HCT116 (cell line): Measurements from ENCODE around the gene C22orf39.

Experiments used
- ATF3 ChIP-seq: IDR thresholded peaks from 2 replicates; pipeline ENCODE4 v1.6.1; 2012
- CBX3 ChIP-seq: IDR thresholded peaks from 2 replicates; pipeline ENCODE4 v1.6.1; 2012; ENCODE audit warnings: low read depth
- CTCF ChIP-seq, 3 experiments: fragments of 200-600 bp in 1 of 3; sonication (generic) in 1 of 3; IDR thresholded peaks in 2 of 3; conservative IDR thresholded peaks in 1 of 3; 2 replicates each; pipeline ENCODE4 v1.5.1; 2012 to 2017; ENCODE audit warnings: low read depth in 2 of 3, low read length in 2 of 3, antibody characterized with exemption in 1 of 3, borderline replicate concordance in 1 of 3, control low read depth in 1 of 3, mild to moderate bottlenecking in 1 of 3, mixed read lengths in 1 of 3, mixed run types in 1 of 3, moderate library complexity in 1 of 3; ENCODE audit not compliant: insufficient read depth in 1 of 3
- EZH2 ChIP-seq: fragments of 200-600 bp; sonication (generic); IDR thresholded peaks from 2 replicates; pipeline ENCODE4 v1.6.1; 2017; ENCODE audit warnings: antibody characterized with exemption, mixed run types
- MAX ChIP-seq: IDR thresholded peaks from 2 replicates; pipeline ENCODE4 v1.6.1; 2012
- POLR2A ChIP-seq: IDR thresholded peaks from 2 replicates; pipeline ENCODE4 v1.7.0; 2011; ENCODE audit warnings: borderline replicate concordance; ENCODE audit not compliant: insufficient read depth, insufficient read length; ENCODE audit errors: extremely low read depth
- POLR2AphosphoS5 ChIP-seq: IDR thresholded peaks from 2 replicates; pipeline ENCODE4 v1.6.1; 2011; ENCODE audit warnings: mild to moderate bottlenecking, low read depth, low read length, moderate library complexity
- ZFX ChIP-seq: fragments of 450-650 bp; IDR thresholded peaks from 2 replicates; pipeline ENCODE4 v1.6.1; 2017

- TF ChIP-seq POLR2A (no peak), CTCF (IDR thresholded peaks at IDR 0.05 in 2 of 3, conservative IDR thresholded peaks at IDR 0.05 in 1 of 3; ENCODE audit: borderline replicate concordance in 1 of 3, insufficient read depth in 1 of 3, low read depth in 2 of 3, low read length in 2 of 3) (no peak), ATF3 (no peak), POLR2AphosphoS5 (no peak), CBX3 (no peak), ZFX (no peak), MAX (no peak), EZH2 (no peak)
Measured at GRCh38 chr22:19464546-19464945, 17.0 kb upstream of the C22orf39 start.
